ENCODE data around the gene ATG16L1.

- TF ChIP-seq CTCF (IDR thresholded peaks at IDR 0.05; ENCODE audit: low read depth, low read length) (no peak), EZH2phosphoT487 (IDR thresholded peaks at IDR 0.05; ENCODE audit: low read depth) (no peak)
These were observed 15.5 kb upstream of the ATG16L1 start for GRCh38 chr2:233235977-233236376.

Measured in OCI-LY3 (cell line).